GM12878 (cell line): ENCODE data around the gene CDKN2B-AS1. TPM values are rescaled to one million over a fixed set of nuclear protein-coding genes. Genes with fewer than 3 reads are reported as not detected.

ENCODE experiments used
- ATAC-seq: fragments of 200-7000 bp; cut with Tn5 transposase; 3 replicates; pipeline ENCODE4 v1.9.1; 2020; ENCODE audit warnings: mild to moderate bottlenecking, moderate library complexity
- BruUV-seq: library from RNA; stranded (reverse); fragments of 400-500 nt; replicated peaks from 2 replicates; lab custom pipeline; 2021; lab: Mats Ljungman, UMichigan
- CTCF ChIA-PET: fragments of 300-600 bp; sonication (Branson Sonifier 250); formaldehyde crosslinking; extraction: SDS; loops from one replicate; lab custom pipeline; 2021; ENCODE audit warnings: inconsistent platforms; lab: Yijun Ruan, JAX
- POLR2A ChIA-PET: fragments of 350-600 bp; formaldehyde crosslinking; extraction: SDS; loops from one replicate; lab custom pipeline; 2021; ENCODE audit warnings: inconsistent platforms; lab: Charles Lee
- RAD21 ChIA-PET: fragments of 300-600 bp; sonication (Branson Sonifier 250); formaldehyde crosslinking; loops from one replicate; lab custom pipeline; 2023; ENCODE audit warnings: antibody characterized with exemption; ENCODE audit not compliant: unreplicated experiment; lab: Charles Lee
- SMC1A ChIA-PET: fragments of 300-600 bp; sonication (Branson Sonifier 250); formaldehyde crosslinking; loops from one replicate; lab custom pipeline; 2023; ENCODE audit not compliant: unreplicated experiment, uncharacterized antibody; lab: Charles Lee
- DNase-seq: peaks from one replicate; pipeline ENCODE4 v3.0.0-alpha.2; 2011; ENCODE audit warnings: low read depth, low spot score
- FAIRE-seq: peaks from 3 replicates; lab custom pipeline; 2011; peaks lifted over from hg19 to GRCh38; lab: Jason Lieb, UNC
- H2AFZ ChIP-seq: 2 replicates; pipeline ENCODE4 v1.6.0; 2011; ENCODE audit warnings: low read depth, low read length, control low read depth; ENCODE audit not compliant: control insufficient read depth
- H3K27ac ChIP-seq: 2 replicates; pipeline ENCODE4 v1.5.1; 2011; ENCODE audit warnings: control low read depth; ENCODE audit not compliant: control insufficient read depth, insufficient read depth
- H3K27me3 ChIP-seq, 2 experiments: replicated peaks in 1 of 2; 2 replicates each; pipeline versions ENCODE4 v1.6.0 to v1.6.1; 2011; ENCODE audit warnings: low read length in 1 of 2; ENCODE audit not compliant: control insufficient read depth in 2 of 2, insufficient read depth in 2 of 2
- H3K36me3 ChIP-seq, 2 experiments: 2 replicates each; pipeline ENCODE4 v1.5.1; 2011; ENCODE audit warnings: low read length in 1 of 2; ENCODE audit not compliant: control insufficient read depth in 2 of 2, insufficient read depth in 2 of 2
- H3K4me1 ChIP-seq: 2 replicates; pipeline ENCODE4 v1.6.1; 2011; ENCODE audit warnings: mild to moderate bottlenecking, low read length, moderate library complexity, mixed read lengths; ENCODE audit not compliant: control insufficient read depth, insufficient read depth
- H3K4me2 ChIP-seq: 2 replicates; pipeline ENCODE4 v1.6.0; 2011; ENCODE audit warnings: control low read depth; ENCODE audit not compliant: control insufficient read depth, insufficient read depth
- H3K4me3 ChIP-seq: fragments of 200-600 bp; sonication (generic); 2 replicates; pipeline ENCODE4 v1.5.1; 2016
- H3K79me2 ChIP-seq: 2 replicates; pipeline ENCODE4 v1.6.0; 2011; ENCODE audit warnings: low read length; ENCODE audit not compliant: control insufficient read depth, insufficient read depth
- H3K9ac ChIP-seq: 2 replicates; pipeline ENCODE4 v1.8.0; 2011; ENCODE audit warnings: low read length, control low read depth, mixed read lengths; ENCODE audit not compliant: control insufficient read depth, insufficient read depth
- H3K9me3 ChIP-seq: replicated peaks from 3 replicates; pipeline ENCODE4 v1.5.1; 2011; ENCODE audit warnings: mild to moderate bottlenecking, low read length; ENCODE audit not compliant: control insufficient read depth, insufficient read depth
- H4K20me1 ChIP-seq: 2 replicates; pipeline ENCODE4 v1.6.0; 2011; ENCODE audit not compliant: control insufficient read depth, insufficient read depth
- ASH2L ChIP-seq: fragments of 300-600, 200-600 bp; sonication (generic); IDR thresholded peaks from 2 replicates; pipeline ENCODE4 v1.6.1; 2017; ENCODE audit warnings: low read depth, mild to moderate bottlenecking, borderline replicate concordance
- BRCA1 ChIP-seq: IDR thresholded peaks from 2 replicates; pipeline ENCODE4 v1.6.1; 2011; ENCODE audit warnings: low read depth, low read length, improper control_type of control experiment
- EZH2 ChIP-seq: IDR thresholded peaks from 2 replicates; pipeline ENCODE4 v1.6.1; 2012; ENCODE audit warnings: low read depth, mild to moderate bottlenecking, control low read depth, inconsistent platforms, low read length, borderline replicate concordance; ENCODE audit not compliant: control insufficient read depth
- FOXM1 ChIP-seq: IDR thresholded peaks from 2 replicates; pipeline ENCODE4 v1.6.1; 2012; ENCODE audit warnings: low read depth, mild to moderate bottlenecking, inconsistent platforms, low read length, moderate library complexity
- IKZF2 ChIP-seq, 2 experiments: fragments of 450-650 bp; IDR thresholded peaks; 2 replicates each; pipeline ENCODE4 v1.6.1; 2017; ENCODE audit warnings: mild to moderate bottlenecking in 2 of 2, moderate library complexity in 2 of 2
- IRF4 ChIP-seq: IDR thresholded peaks from 2 replicates; pipeline ENCODE4 v1.6.1; 2011; ENCODE audit warnings: low read depth, low read length
- NFXL1 ChIP-seq: fragments of 450-650 bp; IDR thresholded peaks from 2 replicates; pipeline ENCODE4 v1.6.1; 2017; ENCODE audit warnings: antibody characterized with exemption, mild to moderate bottlenecking, borderline replicate concordance
- NFYA ChIP-seq: IDR thresholded peaks from 2 replicates; pipeline ENCODE4 v1.6.1; 2011; ENCODE audit warnings: low read depth, mild to moderate bottlenecking, low read length, improper control_type of control experiment, borderline replicate concordance
- SREBF2 ChIP-seq: IDR thresholded peaks from 2 replicates; pipeline ENCODE4 v1.6.1; 2012; ENCODE audit warnings: mild to moderate bottlenecking, low read length
- ZNF24 ChIP-seq: fragments of 450-650 bp; IDR thresholded peaks from 2 replicates; pipeline ENCODE4 v1.6.1; 2017; ENCODE audit warnings: antibody characterized with exemption, mild to moderate bottlenecking
- WGBS: methylation state at CpG from one replicate; pipeline ENCODE4 v1.1.6; 2016; ENCODE audit warnings: low lambda C conversion rate; ENCODE audit not compliant: insufficient replicate concordance, insufficient coverage; ENCODE audit errors: missing lambda C conversion rate; 5-methylcytosine and 5-hydroxymethylcytosine counted together
- in situ Hi-C: fragments of 300-500 bp; cut with MboI; formaldehyde crosslinking; loops from 9 replicates; pipeline ENCODE4 v1.14.3; 2018; ENCODE audit warnings: mixed read lengths
- intact Hi-C: fragments of 100-400 bp; cut with micrococcal nuclease; formaldehyde crosslinking; loops from one replicate; pipeline ENCODE4 v1.14.2; 2022; ENCODE audit not compliant: unreplicated experiment
- polyA plus RNA-seq, 11 experiments: library from polyadenylated mRNA; depleted of rRNA in 4 of 11; unstranded in 6 of 11; stranded (reverse) in 5 of 11; fragments of >200 nt; fragmentation: Nextera tagmentation in 4 of 11; fragmentation: Illumina TruSeq in 1 of 11; extraction: Ambion mirVana in 4 of 11; extraction: Trizol in 1 of 11; gene quantifications; 1 replicate in 1 of 11; 2 replicates in 10 of 11; pipeline versions ENCODE4 v1.2.1 to v1.2.3, GENCODE V29; 2011 to 2016; ENCODE audit warnings: inconsistent platforms in 2 of 11, missing spikeins in 2 of 11, low read depth in 1 of 11
- total RNA-seq, 4 experiments: library from RNA; depleted of rRNA in 3 of 4; stranded (reverse); fragments of >200 nt in 3 of 4; fragmentation: Illumina TruSeq in 1 of 4; extraction: Trizol in 1 of 4; gene quantifications; 2 replicates each; pipeline versions ENCODE4 v1.2.1 to v1.2.3, GENCODE V29; 2013 to 2021
- TF ChIP-seq, protein P1 (sequence below): fragments of 450-650 bp; conservative IDR thresholded peaks from 2 replicates; pipeline ENCODE4 v1.6.1; 2017; ENCODE audit warnings: mild to moderate bottlenecking, moderate library complexity
- TF ChIP-seq, protein P2 (sequence below): fragments of 450-650 bp; IDR thresholded peaks from 2 replicates; pipeline ENCODE4 v1.6.1; 2017; ENCODE audit warnings: borderline replicate concordance
- TF ChIP-seq, protein P3 (sequence below): fragments of 450-650 bp; IDR thresholded peaks from 2 replicates; pipeline ENCODE4 v1.6.1; 2017; ENCODE audit warnings: mild to moderate bottlenecking, moderate library complexity

CDKN2B-AS1 gene
- total and polyA plus RNA-seq, 10 of the 15 experiments (the other 5 are each of a cell fraction or from before 2014, with no cell fraction given), result 0.22 to 2.2 (median 1.0) TPM; not detected in 1

DNA sequence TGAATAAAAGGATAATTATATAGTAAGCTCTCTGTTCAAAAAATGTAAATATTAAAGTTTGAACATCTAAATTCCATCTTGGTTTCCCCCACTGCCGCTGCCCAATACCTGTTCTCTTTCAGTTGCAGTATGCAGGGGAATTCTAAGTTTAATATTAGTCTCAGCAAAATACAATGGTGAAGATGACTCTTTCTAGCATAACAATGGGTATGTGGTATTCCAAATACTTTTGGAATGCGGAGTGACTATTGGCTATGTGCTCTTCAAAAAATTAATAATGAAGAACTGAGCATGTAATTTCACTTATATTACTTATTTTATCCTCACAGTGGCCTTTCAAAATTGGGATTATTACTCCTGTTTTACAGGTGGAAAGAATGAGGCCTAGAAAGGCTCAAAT is 3.4 kb downstream of the CDKN2B-AS1 start (continued):
- TF ChIP-seq, protein P1, sequence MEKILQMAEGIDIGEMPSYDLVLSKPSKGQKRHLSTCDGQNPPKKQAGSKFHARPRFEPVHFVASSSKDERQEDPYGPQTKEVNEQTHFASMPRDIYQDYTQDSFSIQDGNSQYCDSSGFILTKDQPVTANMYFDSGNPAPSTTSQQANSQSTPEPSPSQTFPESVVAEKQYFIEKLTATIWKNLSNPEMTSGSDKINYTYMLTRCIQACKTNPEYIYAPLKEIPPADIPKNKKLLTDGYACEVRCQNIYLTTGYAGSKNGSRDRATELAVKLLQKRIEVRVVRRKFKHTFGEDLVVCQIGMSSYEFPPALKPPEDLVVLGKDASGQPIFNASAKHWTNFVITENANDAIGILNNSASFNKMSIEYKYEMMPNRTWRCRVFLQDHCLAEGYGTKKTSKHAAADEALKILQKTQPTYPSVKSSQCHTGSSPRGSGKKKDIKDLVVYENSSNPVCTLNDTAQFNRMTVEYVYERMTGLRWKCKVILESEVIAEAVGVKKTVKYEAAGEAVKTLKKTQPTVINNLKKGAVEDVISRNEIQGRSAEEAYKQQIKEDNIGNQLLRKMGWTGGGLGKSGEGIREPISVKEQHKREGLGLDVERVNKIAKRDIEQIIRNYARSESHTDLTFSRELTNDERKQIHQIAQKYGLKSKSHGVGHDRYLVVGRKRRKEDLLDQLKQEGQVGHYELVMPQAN, result no peak
- no peak for TF ChIP-seq NFXL1
- no peak for TF ChIP-seq NFYA
- no peak for TF ChIP-seq SREBF2
- TF ChIP-seq, all 136 proteins: peak for 0

DNA sequence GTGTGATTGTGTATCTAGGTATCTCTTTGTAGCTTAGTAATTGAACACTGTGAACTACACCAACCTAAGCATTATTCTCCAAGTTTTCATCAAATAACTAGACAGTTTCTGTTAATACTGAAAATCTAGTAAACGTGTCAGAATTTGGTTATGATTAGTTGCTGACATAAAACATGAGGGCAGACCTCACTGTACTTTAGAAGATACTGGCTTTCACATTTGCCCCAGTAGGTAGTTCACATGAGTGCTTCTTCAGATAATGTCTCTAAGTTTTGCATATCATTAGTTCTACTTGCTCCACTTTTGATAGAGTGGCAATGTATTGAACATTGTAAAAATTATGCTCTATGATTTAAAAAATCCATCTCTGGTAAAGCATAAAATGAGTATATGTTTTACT is 7.4 kb downstream of the CDKN2B-AS1 start:
- in situ Hi-C loops, result no loop called here
- intact Hi-C loops, result no loop called here
- CTCF ChIA-PET, result interaction anchor here (1.0 to 2.7 kb wide), 3 partner anchors 118 to 190 kb away, joined by 4 to 7 read pairs (median 4); no protein-coding TSS in a partner anchor
- no peak overlapping the region for H3K4me3 ChIP-seq
- BruUV-seq, result no TSS peak
- DNase-seq (no peak), ATAC-seq (no peak), FAIRE-seq (no peak)
- WGBS, result 0% methylated on average over 1 of the region's 1 CpG
- H3K9me3 ChIP-seq, result no peaks in the 10 kb centered on the region
- no peaks in the 10 kb centered on the region; a peak in 1 of 4 replicates for H3K27me3 ChIP-seq
- H3K27ac ChIP-seq, result no peak overlapping the region
- H3K79me2 ChIP-seq, result no peaks in the 10 kb centered on the region
- peaks cover 12% of the 10 kb centered on the region for H3K4me1 ChIP-seq
- H3K4me2 ChIP-seq, result no peak overlapping the region
- SMC1A ChIA-PET, result interaction anchor here (1.1 to 1.8 kb wide), 2 partner anchors 15 to 189 kb away, joined by 3 to 5 read pairs; no protein-coding TSS in a partner anchor
- no peaks in the 10 kb centered on the region for H4K20me1 ChIP-seq
- no peak overlapping the region for H3K9ac ChIP-seq
- RAD21 ChIA-PET, result no interaction called here
- H2AFZ ChIP-seq, result no peak overlapping the region
- H3K36me3 ChIP-seq, result no peaks in the 10 kb centered on the region
- POLR2A ChIA-PET, result no interaction called here
- TF ChIP-seq IKZF2 (IDR thresholded peaks at IDR 0.05) (no peak), IRF4 (no peak), FOXM1 (no peak), ASH2L (no peak), EZH2 (no peak), ZNF24 (no peak), BRCA1 (no peak)
- TF ChIP-seq, protein P2, sequence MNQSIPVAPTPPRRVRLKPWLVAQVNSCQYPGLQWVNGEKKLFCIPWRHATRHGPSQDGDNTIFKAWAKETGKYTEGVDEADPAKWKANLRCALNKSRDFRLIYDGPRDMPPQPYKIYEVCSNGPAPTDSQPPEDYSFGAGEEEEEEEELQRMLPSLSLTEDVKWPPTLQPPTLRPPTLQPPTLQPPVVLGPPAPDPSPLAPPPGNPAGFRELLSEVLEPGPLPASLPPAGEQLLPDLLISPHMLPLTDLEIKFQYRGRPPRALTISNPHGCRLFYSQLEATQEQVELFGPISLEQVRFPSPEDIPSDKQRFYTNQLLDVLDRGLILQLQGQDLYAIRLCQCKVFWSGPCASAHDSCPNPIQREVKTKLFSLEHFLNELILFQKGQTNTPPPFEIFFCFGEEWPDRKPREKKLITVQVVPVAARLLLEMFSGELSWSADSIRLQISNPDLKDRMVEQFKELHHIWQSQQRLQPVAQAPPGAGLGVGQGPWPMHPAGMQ, result no peak
- TF ChIP-seq, protein P3, sequence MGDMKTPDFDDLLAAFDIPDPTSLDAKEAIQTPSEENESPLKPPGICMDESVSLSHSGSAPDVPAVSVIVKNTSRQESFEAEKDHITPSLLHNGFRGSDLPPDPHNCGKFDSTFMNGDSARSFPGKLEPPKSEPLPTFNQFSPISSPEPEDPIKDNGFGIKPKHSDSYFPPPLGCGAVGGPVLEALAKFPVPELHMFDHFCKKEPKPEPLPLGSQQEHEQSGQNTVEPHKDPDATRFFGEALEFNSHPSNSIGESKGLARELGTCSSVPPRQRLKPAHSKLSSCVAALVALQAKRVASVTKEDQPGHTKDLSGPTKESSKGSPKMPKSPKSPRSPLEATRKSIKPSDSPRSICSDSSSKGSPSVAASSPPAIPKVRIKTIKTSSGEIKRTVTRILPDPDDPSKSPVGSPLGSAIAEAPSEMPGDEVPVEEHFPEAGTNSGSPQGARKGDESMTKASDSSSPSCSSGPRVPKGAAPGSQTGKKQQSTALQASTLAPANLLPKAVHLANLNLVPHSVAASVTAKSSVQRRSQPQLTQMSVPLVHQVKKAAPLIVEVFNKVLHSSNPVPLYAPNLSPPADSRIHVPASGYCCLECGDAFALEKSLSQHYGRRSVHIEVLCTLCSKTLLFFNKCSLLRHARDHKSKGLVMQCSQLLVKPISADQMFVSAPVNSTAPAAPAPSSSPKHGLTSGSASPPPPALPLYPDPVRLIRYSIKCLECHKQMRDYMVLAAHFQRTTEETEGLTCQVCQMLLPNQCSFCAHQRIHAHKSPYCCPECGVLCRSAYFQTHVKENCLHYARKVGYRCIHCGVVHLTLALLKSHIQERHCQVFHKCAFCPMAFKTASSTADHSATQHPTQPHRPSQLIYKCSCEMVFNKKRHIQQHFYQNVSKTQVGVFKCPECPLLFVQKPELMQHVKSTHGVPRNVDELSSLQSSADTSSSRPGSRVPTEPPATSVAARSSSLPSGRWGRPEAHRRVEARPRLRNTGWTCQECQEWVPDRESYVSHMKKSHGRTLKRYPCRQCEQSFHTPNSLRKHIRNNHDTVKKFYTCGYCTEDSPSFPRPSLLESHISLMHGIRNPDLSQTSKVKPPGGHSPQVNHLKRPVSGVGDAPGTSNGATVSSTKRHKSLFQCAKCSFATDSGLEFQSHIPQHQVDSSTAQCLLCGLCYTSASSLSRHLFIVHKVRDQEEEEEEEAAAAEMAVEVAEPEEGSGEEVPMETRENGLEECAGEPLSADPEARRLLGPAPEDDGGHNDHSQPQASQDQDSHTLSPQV, result no peak
